ENCODE data around the gene ZNF138.
A peak's percentile ranks its signal among the peaks of the same experiment; 100 is the strongest.
"Not testable (repeated sequence)": the region's sequence is repeated elsewhere in the genome, so short reads cannot be mapped to it uniquely, and the experiment has no call there.

The ZNF138 gene

GRCh38 chr7:64794171-64794844 lies at the start of gene ZNF138:
Gene ZNF138, plus strand, starts transcription at chr7:64794428. Its CDS starts 141 bp downstream, at chr7:64794569.
- peak; percentile 98 for DNase-seq

GRCh38 chr7:64744680-64745079 lies 49.5 kb upstream of the ZNF138 start:
- DNase-seq: no peak

GRCh38 chr7:64747802-64748201 lies 46.4 kb upstream of the ZNF138 start:
- no peak for DNase-seq

GRCh38 chr7:64753032-64753431 lies 41.2 kb upstream of the ZNF138 start:
- no peak for DNase-seq

- no peak for DNase-seq
These were observed 38.4 kb upstream of the ZNF138 start for GRCh38 chr7:64755865-64756264.

- DNase-seq: no peak
These were observed 36.1 kb upstream of the ZNF138 start for GRCh38 chr7:64758151-64758550.

- DNase-seq: no peak
These were observed 25.4 kb upstream of the ZNF138 start for GRCh38 chr7:64768824-64769223.

- peak; percentile 15 for DNase-seq
These were observed 19.9 kb upstream of the ZNF138 start for GRCh38 chr7:64774204-64774842.

- DNase-seq: no peak
These were observed 18.9 kb upstream of the ZNF138 start for GRCh38 chr7:64775289-64775688.

GRCh38 chr7:64784842-64785241 lies 9.4 kb upstream of the ZNF138 start:
- not testable (repeated sequence) for DNase-seq

GRCh38 chr7:64787295-64787694 lies 6.9 kb upstream of the ZNF138 start:
- DNase-seq: no peak

- not testable (repeated sequence) for DNase-seq
These were observed 5.0 kb upstream of the ZNF138 start for GRCh38 chr7:64789241-64789640.

- DNase-seq: no peak
These were observed 997 bp upstream of the ZNF138 start for GRCh38 chr7:64793106-64793755.

GRCh38 chr7:64795176-64795575 lies 948 bp downstream of the ZNF138 start:
- DNase-seq: no peak

GRCh38 chr7:64799169-64799568 lies 4.9 kb downstream of the ZNF138 start:
- not testable (repeated sequence) for DNase-seq

GRCh38 chr7:64802699-64803098 lies 8.5 kb downstream of the ZNF138 start:
- peak; percentile 27 for DNase-seq

GRCh38 chr7:64807731-64808365 lies 13.6 kb downstream of the ZNF138 start:
- no peak for DNase-seq

- DNase-seq: no peak
These were observed 17.5 kb downstream of the ZNF138 start for GRCh38 chr7:64811767-64812166.

- no peak for DNase-seq
These were observed 36.7 kb downstream of the ZNF138 start for GRCh38 chr7:64830926-64831325.

- no peak for DNase-seq
These were observed 37.9 kb downstream of the ZNF138 start for GRCh38 chr7:64832136-64832535.

GRCh38 chr7:64834989-64835388 lies 40.8 kb downstream of the ZNF138 start:
- DNase-seq: no peak

- not testable (repeated sequence) for DNase-seq
These were observed 41.6 kb downstream of the ZNF138 start for GRCh38 chr7:64835856-64836255.

- DNase-seq: not testable (repeated sequence)
These were observed 43.8 kb downstream of the ZNF138 start for GRCh38 chr7:64838051-64838450.

GRCh38 chr7:64838691-64839090 lies 44.5 kb downstream of the ZNF138 start:
- DNase-seq: no peak
